HG03039 (cell line): ENCODE data around the gene SERTAD2.
A peak's percentile ranks its signal among the peaks of the same experiment; 100 is the strongest.

Experiments used
- ATAC-seq: cut with Tn5 transposase; IDR thresholded peaks from one replicate; pipeline ENCODE4 v1.9.1; 2021; ENCODE audit warnings: mild to moderate bottlenecking, moderate library complexity; ENCODE audit not compliant: unreplicated experiment

The SERTAD2 gene

GRCh38 chr2:64649626-64650025 lies 4.1 kb downstream of the SERTAD2 start:
- ATAC-seq, result no peak

GRCh38 chr2:64649013-64649484 lies 4.7 kb downstream of the SERTAD2 start:
- no peak for ATAC-seq

GRCh38 chr2:64646007-64646880 lies 7.5 kb downstream of the SERTAD2 start:
- no peak for ATAC-seq

- ATAC-seq, result peak; percentile 45
Observed at GRCh38 chr2:64644458-64645382, 9.0 kb downstream of the SERTAD2 start.

- ATAC-seq, result no peak
Observed at GRCh38 chr2:64643838-64644457, 9.8 kb downstream of the SERTAD2 start.

GRCh38 chr2:64641599-64641998 lies 12.1 kb downstream of the SERTAD2 start:
- ATAC-seq, result no peak

- ATAC-seq, result no peak
Observed at GRCh38 chr2:64640153-64641044, 13.3 kb downstream of the SERTAD2 start.

- no peak for ATAC-seq
Observed at GRCh38 chr2:64639691-64640090, 14.0 kb downstream of the SERTAD2 start.

- no peak for ATAC-seq
Observed at GRCh38 chr2:64638502-64639120, 15.1 kb downstream of the SERTAD2 start.

GRCh38 chr2:64637931-64638330 lies 15.8 kb downstream of the SERTAD2 start:
- no peak for ATAC-seq

- ATAC-seq, result no peak
Observed at GRCh38 chr2:64637000-64637635, 16.6 kb downstream of the SERTAD2 start.

GRCh38 chr2:64635976-64636911 lies 17.5 kb downstream of the SERTAD2 start:
- ATAC-seq, result peak; percentile 47

GRCh38 chr2:64634345-64635267 lies 19.1 kb downstream of the SERTAD2 start:
- no peak for ATAC-seq

GRCh38 chr2:64632835-64633819 lies 20.6 kb downstream of the SERTAD2 start:
- ATAC-seq, result no peak

GRCh38 chr2:64631771-64632170 lies 21.9 kb downstream of the SERTAD2 start:
- ATAC-seq, result no peak

- ATAC-seq, result no peak
Observed at GRCh38 chr2:64630752-64631151, 23.0 kb downstream of the SERTAD2 start.
